ENCODE data around the gene AOX1.

DNA sequence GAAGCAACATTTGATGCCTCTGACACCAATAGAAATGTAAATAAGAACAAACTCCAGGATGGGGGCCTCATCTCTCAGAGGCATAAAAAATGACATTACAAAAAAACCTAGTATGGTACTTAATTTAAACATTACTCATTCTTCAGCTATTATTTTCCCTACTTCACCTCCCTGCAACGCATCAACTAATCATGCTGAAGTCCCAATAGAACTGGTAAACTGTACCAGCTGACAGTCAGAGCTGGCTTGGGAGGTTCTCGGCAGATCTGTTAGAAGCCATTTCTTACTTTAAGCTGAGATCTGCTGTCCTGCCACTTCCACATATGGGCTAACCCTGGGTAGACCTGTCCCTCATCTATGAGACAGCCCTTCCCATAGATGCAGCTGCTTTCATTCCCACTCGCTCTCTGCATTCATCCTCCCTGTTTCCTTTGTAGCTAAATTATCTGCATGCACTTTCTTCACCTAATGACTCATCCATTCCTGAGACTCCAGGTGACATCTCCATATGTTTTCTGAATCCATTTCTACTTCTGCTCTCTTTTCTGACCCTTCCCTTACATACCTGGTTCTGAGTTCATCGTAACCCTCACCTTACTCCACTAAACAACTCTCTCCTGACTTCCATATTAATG is 108.1 kb downstream of the AOX1 start:
- TF ChIP-seq POLR2A (IDR thresholded peaks at IDR 0.05): no peak
- TF ChIP-seq, protein P1, sequence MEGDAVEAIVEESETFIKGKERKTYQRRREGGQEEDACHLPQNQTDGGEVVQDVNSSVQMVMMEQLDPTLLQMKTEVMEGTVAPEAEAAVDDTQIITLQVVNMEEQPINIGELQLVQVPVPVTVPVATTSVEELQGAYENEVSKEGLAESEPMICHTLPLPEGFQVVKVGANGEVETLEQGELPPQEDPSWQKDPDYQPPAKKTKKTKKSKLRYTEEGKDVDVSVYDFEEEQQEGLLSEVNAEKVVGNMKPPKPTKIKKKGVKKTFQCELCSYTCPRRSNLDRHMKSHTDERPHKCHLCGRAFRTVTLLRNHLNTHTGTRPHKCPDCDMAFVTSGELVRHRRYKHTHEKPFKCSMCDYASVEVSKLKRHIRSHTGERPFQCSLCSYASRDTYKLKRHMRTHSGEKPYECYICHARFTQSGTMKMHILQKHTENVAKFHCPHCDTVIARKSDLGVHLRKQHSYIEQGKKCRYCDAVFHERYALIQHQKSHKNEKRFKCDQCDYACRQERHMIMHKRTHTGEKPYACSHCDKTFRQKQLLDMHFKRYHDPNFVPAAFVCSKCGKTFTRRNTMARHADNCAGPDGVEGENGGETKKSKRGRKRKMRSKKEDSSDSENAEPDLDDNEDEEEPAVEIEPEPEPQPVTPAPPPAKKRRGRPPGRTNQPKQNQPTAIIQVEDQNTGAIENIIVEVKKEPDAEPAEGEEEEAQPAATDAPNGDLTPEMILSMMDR (IDR thresholded peaks at IDR 0.05): no peak

Data from lower leg skin (tissue), 3 donors.